Measurements from ENCODE around the gene AGRP. TPM values are rescaled to one million over a fixed set of nuclear protein-coding genes. Genes with fewer than 3 reads are reported as not detected.
"Not testable (repeated sequence)": the region's sequence is repeated elsewhere in the genome, so short reads cannot be mapped to it uniquely, and the experiment has no call there.

The AGRP gene, protein sequence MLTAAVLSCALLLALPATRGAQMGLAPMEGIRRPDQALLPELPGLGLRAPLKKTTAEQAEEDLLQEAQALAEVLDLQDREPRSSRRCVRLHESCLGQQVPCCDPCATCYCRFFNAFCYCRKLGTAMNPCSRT
- under 1 TPM in 2 of 10 donors, not detected in 8; 0.22 to 0.28 TPM for polyA plus RNA-seq (ENCODE audit: insufficient read length in 10 of 10)
- long read RNA-seq, donor 1, result 0 reads
- long read RNA-seq, donor 2, result 0 reads
- long read RNA-seq, donor 3, result 0 reads
- long read RNA-seq, donor 4, result 0 reads
- long read RNA-seq, donor 5, result 0 reads
- long read RNA-seq, donor 6, result 0 reads
- long read RNA-seq, donor 7, result 0 reads
- long read RNA-seq, donor 8, result 0 reads
- long read RNA-seq, donor 9, result 0 reads

- no peak for DNase-seq
Observed at GRCh38 chr16:67483150-67483549, at the start of gene AGRP. TSS of gene AGRP (minus strand) at chr16:67483547. CDS start at chr16:67483398, 149 bp downstream.

- no peak for DNase-seq
Observed at GRCh38 chr16:67531247-67531646, 47.9 kb upstream of the AGRP start.

DNA sequence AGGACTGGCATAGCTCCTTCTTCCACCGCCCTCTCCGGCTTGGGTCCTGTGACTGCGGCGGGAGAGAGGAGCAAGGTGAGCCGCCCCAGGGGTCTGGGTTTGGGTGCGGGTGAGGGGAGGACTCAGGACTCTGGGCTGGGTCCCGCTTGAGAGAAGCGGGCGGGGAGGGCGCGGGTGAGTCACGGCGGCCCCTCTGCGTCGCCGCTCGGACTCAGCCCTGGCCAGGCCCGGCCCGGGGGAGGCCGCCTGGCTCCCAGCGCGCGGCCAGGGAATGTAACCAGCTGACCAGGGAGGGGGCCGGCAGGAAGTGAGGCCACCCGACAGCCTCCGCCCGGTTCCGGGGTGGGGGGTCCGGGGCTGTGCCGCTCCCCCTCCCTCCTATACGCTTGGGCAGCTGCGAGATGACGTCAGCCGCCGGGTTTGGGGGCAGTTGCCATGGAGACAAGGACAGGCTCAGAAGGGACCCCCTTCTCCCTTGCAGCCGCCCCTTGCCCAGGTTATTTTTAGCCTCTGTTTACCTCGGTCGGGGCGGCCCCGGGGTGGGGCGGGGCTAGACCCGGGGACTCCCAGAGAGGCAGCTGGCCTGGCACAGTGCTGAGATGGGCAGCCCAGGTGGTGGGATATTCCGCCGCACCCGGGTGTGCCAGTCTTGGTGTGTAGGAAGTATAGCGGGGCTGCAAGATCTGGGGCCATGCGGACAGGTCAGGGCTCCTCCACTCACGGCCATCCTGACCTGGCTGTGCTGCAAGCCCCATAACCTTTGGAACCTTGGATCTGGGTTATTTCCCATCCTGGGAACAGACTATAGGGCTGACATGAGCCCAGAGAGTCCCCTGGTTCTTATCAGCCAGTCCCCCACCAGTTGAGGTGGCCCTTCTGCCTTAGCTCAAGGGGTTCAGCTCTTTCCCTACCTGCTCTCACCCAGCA lies 46.9 kb upstream of the AGRP start:
- peak; percentile 57 to 83 (median 66) for DNase-seq

GRCh38 chr16:67529582-67530012 lies 46.2 kb upstream of the AGRP start:
- no peak for DNase-seq

- DNase-seq, result peak in 1 of 3 donors; percentile 82
Observed at GRCh38 chr16:67528870-67529581, 45.7 kb upstream of the AGRP start.

- DNase-seq, result peak in 1 of 3 donors; percentile 54
Observed at GRCh38 chr16:67528222-67528869, 45.0 kb upstream of the AGRP start, which contains the start of gene RIPOR1. TSS of gene RIPOR1 (plus strand) at chr16:67528829. CDS start at chr16:67538447, 9,618 bp downstream.

- DNase-seq, result no peak
Observed at GRCh38 chr16:67526149-67526791, 42.9 kb upstream of the AGRP start.

DNA sequence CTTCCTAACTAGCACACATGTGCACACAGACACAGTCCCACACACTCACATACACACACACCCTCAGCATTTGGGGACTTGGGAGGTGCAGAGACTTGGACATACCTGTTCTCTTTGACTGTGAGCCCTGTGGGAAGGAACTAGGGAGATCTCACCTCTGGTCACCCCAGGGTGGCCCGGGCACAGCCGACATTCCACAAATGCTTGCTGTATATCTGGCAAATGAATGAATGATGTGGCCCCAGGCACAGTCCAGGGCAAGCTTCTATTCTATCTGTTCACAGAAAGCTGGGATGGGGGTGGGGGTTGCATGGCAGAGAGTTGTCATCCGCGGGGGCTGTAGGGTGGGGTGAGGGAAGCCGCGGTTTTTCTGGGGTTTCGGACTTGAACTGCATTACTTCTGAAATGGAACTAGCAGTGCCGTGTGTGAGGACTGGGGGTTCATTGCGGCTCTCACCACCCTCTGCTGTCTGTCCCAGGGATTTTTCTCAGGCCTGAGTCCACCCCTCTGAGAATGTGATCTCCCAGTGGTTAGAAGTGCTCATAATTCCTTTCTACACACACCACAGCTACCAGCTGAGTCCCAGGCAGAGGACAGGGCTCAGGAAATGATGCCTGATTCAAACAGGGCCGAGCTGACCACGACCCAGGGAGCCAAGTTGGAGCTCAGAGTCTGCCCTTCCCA lies 42.0 kb upstream of the AGRP start:
- no peak for DNase-seq

GRCh38 chr16:67521095-67521804 lies 37.9 kb upstream of the AGRP start:
- DNase-seq, result peak; percentile 95 to 96 (median 96)

DNA sequence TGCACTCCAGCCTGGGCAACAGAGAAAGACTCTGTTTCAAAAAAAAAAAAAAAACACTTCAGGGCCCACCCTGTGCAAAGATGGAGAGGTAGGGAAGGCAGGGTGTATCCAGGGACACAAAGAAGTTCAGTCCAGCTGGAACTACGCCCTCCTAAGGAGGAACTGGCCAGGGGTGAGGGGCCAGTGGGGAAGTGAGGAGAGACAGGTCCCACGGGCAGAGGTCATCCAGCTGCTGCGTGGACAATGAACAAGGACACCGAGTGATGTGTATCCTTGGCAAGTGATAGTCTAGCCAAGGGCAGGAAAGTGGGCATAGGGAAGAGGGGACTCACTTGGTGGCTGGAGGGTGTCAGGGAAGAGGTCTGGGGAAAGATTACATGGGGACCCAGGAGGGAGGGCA lies 35.9 kb upstream of the AGRP start:
- no peak for DNase-seq

- no peak for DNase-seq
Observed at GRCh38 chr16:67518676-67519075, 35.3 kb upstream of the AGRP start.

DNA sequence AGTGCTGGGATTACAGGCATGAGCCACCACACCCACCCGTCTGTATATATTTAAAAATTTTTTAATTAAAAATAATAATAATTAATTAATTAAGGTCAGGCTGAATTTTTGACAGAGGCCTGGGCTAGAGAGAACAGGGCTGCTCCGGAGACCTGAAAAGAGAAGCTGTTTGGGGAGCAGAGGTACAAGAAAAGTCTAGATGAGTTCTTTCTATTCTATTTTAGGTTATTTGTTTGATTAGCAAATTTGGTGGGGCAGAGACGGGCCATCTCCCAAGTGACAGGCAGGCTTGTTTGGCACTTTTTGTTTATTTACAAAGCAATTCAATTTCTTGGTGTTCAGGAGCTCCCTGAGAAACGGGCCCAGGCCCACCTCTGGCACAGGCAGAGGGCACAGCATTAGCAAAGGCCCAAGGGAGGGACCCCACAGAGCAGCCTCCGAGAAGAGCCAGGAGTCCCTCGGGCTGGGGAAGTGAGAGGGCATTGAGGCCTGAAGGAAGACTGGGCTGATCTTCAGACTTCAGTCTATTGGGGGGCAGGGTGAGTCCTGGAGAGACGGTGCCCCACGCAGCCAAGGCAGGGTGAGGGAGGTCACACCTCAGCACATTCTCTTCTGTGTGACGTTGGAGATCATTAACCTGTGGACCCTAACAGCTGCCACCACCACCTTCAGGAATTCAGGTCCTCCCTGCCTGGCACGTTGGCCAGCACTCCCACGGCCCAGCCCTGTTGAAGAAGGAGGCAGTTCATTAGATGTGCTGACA lies 34.5 kb upstream of the AGRP start:
- no peak for DNase-seq

GRCh38 chr16:67517155-67517445 lies 33.8 kb upstream of the AGRP start:
- DNase-seq, result no peak

DNA sequence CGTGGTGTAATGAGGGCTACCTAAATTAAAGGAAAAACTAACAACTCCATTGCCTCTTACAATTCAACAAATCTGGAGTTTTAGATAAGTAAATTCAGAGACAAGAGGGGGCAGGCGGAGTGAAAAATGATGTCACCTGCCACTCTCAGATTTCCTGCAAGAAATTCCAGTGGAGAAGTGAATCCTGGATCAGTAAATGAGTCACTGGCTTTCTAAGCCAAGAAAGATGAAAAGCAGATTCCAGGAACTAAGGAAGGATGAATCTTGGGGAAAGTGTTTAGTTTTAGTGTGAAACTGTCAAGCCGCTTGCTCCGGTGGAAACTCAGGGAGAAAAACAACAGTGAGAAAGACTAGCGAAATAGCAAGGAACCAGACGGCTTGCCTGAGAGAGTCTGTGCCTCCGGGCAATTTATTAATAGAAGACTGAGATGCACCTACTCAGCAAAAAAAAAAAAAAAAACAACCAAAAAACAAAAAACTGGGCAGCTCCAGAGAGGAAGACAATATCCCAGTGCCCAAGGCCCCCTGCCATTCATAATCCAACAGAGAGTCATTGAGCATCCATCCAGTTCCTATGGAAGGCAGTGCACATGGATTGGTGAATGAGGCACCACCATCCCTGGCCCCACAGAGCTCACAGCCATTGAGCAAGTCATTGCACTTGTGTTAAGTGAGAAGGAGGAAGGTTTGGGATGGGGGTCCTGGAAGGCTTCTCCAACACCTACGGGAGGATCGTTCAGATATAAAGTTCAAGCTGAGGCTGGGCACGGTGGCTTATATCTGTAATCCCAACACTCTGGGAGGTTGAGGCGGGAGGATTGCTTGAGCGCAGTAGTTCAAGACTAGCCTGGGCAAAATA lies 33.2 kb upstream of the AGRP start:
- DNase-seq, result no peak

DNA sequence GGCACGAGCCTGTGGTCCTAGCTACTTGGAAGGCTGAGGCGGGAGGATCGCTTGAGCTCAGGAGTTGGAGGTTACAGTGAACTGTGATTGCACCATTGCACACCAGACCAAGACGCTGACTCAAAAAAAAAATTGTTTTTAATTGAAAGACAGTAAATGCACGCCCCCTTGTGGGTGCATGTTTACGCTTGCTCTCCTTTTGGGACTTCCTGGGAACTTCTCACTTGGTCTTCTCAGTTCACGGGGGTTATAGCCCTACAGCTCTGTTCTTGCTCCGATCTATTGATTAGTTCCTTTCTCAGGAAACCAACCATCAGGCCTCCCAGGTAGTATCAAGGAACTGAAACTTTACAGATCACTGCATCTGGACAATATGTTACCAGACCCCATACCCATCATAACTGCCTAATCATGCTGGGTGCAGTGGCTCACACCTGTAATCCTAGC lies 31.1 kb upstream of the AGRP start:
- DNase-seq, result peak; percentile 76 to 87 (median 80)

GRCh38 chr16:67513892-67514291 lies 30.5 kb upstream of the AGRP start:
- not testable (repeated sequence) for DNase-seq

DNA sequence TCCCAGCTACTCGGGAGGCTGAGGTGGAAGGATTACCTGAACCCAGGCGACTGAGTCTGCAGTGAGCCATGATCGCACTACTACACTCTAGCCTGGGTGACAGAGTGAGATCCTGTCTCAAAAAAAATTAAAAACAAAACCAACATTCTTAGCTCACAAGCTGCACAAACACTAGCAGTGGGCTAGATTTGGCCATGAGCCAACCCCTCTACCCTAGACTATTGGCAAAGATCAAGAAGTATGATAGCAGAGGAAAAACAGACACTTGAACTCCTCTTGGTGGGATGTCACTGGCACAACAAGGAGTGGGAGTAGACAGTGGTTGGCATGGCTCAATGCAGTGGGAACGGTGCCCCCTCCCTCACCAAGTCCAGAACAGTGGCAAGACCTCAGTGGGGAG lies 25.7 kb upstream of the AGRP start:
- DNase-seq, result no peak

DNA sequence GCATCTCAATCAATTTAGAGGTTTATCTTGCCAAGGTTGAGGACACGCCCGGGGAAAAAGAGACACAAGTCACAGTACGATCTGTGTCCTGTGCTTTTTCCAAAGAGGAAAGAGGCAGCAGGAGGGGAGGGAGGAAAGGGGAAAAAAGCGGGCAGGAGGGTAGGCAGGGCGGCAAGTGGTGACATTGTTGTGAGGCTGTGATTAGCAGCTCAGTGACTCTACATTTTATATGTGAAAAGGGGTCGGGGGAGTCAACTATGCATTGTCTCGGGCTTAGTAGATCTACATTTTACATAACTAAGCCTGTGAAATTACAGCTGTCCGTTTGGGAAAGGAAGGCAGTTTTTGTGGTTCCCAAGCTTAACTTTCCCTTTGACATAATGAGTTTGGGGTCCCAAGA lies 23.1 kb upstream of the AGRP start:
- DNase-seq, result no peak
